Cardiac muscle cell (in vitro differentiated cells and primary cell): ENCODE measurements around the gene RPRD1A. TPM values are rescaled to one million over a fixed set of nuclear protein-coding genes. Genes with fewer than 3 reads are reported as not detected.
"Not testable (repeated sequence)": the region's sequence is repeated elsewhere in the genome, so short reads cannot be mapped to it uniquely, and the experiment has no call there.

Source experiments
- DNase-seq, 2 donors: peaks; one replicate each; pipeline versions ENCODE4 v3.0.0 to v3.0.0-alpha.2; 2010 to 2017; ENCODE audit warnings: low read depth in 1 of 2, low spot score in 1 of 2
- H3K27ac ChIP-seq: fragments of 200-600 bp; sonication (generic); 2 replicates; pipeline ENCODE4 v1.5.1; 2016
- H3K27me3 ChIP-seq: fragments of 200-600 bp; sonication (generic); 2 replicates; pipeline ENCODE4 v1.6.0; 2016; ENCODE audit warnings: control low read depth
- H3K36me3 ChIP-seq: fragments of 200-600 bp; sonication (generic); 2 replicates; pipeline ENCODE4 v1.5.1; 2016; ENCODE audit warnings: control low read depth
- H3K4me1 ChIP-seq: fragments of 200-600 bp; sonication (generic); 2 replicates; pipeline ENCODE4 v1.8.1; 2017; ENCODE audit warnings: low read depth, mild to moderate bottlenecking, mixed run types
- H3K4me3 ChIP-seq: fragments of 200-600 bp; sonication (generic); 2 replicates; pipeline ENCODE4 v1.5.1; 2016; ENCODE audit warnings: mild to moderate bottlenecking
- H3K9me3 ChIP-seq: fragments of 200-600 bp; sonication (generic); 2 replicates; pipeline ENCODE4 v1.5.1; 2017; ENCODE audit warnings: low read depth, mild to moderate bottlenecking, control low read depth
- CTCF ChIP-seq: IDR thresholded peaks from 2 replicates; pipeline ENCODE4 v1.5.1; 2012; ENCODE audit warnings: low read depth, mild to moderate bottlenecking, low read length
- polyA plus RNA-seq: library from polyadenylated mRNA; unstranded; fragments of >200 nt; fragmentation: Nextera tagmentation; extraction: Ambion mirVana; gene quantifications from 2 replicates; pipeline ENCODE4 v1.2.1, GENCODE V29; 2016
- total RNA-seq: library from RNA; depleted of rRNA; stranded (reverse); fragments of >200 nt; gene quantifications from 2 replicates; pipeline ENCODE4 v1.2.3, GENCODE V29; 2016

The RPRD1A gene
- total and polyA plus RNA-seq, 2 experiments from 2014 or later, result 29.5 to 89.3 TPM

DNA sequence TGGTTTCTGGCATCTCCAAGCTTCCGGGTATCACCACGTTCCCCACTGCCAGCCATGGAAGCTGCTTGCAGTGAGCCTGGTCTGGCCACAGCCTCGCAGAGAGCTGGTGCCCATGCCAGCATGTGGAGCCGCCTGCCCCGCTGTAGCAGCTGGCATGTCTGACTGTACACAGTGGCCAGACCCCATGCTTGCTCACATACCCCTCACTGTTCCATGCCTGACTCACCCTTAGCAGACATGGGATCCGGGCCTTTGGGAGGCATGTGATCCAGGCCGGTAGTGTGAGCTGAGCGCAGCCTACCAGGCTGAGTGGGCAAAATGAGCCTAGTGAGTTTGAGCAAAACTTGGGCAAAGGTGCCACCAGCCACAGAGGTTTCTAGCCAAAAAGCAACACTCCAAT, 18.8 kb upstream of the RPRD1A start:
- Histone ChIP-seq H3K27me3 (no peaks in the 10 kb centered on the region), H3K27ac (no peak overlapping the region), H3K9me3 (no peaks in the 10 kb centered on the region), H3K4me1 (no peaks in the 10 kb centered on the region), H3K4me3 (no peak overlapping the region), H3K36me3 (no peaks in the 10 kb centered on the region)
- no peak for DNase-seq
- TF ChIP-seq CTCF, result no peak

DNA sequence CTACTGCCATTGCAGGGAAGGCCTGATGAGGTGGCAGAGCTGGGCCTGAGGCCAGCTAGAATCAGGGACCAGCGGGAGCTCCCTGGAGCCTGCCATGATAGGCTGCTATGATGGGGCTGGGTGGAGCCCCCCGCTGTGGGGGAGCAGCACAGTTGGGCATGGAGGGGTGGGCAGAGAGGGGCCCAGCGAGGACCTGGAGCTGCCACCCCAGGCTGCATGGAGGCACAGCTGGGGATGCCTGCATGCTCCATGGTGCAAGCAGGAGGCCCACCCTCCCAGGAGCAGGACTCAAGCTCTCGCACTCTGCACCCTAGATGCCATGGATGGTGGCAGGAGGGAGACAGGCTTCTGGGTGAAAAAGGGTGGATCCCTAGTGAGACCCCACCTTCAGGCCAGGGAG, 17.8 kb upstream of the RPRD1A start:
- Histone ChIP-seq H3K27me3 (no peaks in the 10 kb centered on the region), H3K27ac (no peak overlapping the region), H3K9me3 (no peaks in the 10 kb centered on the region), H3K36me3 (no peaks in the 10 kb centered on the region), H3K4me3 (no peak overlapping the region), H3K4me1 (no peaks in the 10 kb centered on the region)
- no peak for DNase-seq
- no peak for TF ChIP-seq CTCF

DNA sequence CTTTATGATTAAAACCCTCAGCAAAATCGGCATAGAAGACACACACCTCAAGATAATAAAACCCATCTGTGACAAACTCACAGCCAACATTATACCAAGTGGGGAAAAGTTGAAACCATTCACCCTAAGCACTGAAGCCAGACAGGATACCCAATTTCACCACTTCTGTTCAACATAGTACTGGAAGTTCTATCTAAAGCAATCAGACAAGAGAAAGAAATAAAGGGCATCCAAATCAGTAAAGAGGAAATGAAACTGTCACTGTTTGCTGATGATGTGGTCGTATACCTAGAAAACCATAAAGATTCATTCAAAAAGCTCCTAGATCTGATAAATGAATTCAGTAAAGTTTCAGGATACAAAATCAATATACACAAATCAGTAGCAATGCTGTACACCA, 16.4 kb upstream of the RPRD1A start:
- Histone ChIP-seq H3K4me3 (no peak overlapping the region), H3K27ac (no peak overlapping the region), H3K27me3 (no peaks in the 10 kb centered on the region), H3K9me3 (no peaks in the 10 kb centered on the region), H3K4me1 (no peaks in the 10 kb centered on the region), H3K36me3 (no peaks in the 10 kb centered on the region)
- DNase-seq, result no peak
- no peak for TF ChIP-seq CTCF

- not testable (repeated sequence) for H3K27ac ChIP-seq, H3K9me3 ChIP-seq, H3K4me3 ChIP-seq, H3K27me3 ChIP-seq, H3K4me1 ChIP-seq, H3K36me3 ChIP-seq, DNase-seq
These were observed 13.8 kb upstream of the RPRD1A start for GRCh38 chr18:36081118-36081517.

GRCh38 chr18:36078751-36079529, 11.6 kb upstream of the RPRD1A start:
- no peaks in the 10 kb centered on the region for H3K36me3 ChIP-seq
- no peak overlapping the region for H3K4me3 ChIP-seq
- H3K27ac ChIP-seq, result no peak overlapping the region
- DNase-seq, result peak in 1 of 2 donors; percentile 93
- TF ChIP-seq CTCF, result no peak
- no peaks in the 10 kb centered on the region for H3K4me1 ChIP-seq
- H3K27me3 ChIP-seq, result no peaks in the 10 kb centered on the region
- no peaks in the 10 kb centered on the region for H3K9me3 ChIP-seq

- not testable (repeated sequence) for DNase-seq
These were observed 10.4 kb upstream of the RPRD1A start for GRCh38 chr18:36077764-36078163.

More at GRCh38 chr18:36077764-36078163, 10.4 kb upstream of the RPRD1A start:
- not testable (repeated sequence) for H3K36me3 ChIP-seq, H3K4me1 ChIP-seq, H3K9me3 ChIP-seq, H3K4me3 ChIP-seq, H3K27me3 ChIP-seq, H3K27ac ChIP-seq
